ENCODE results near the gene ADAM10.

- TF ChIP-seq EP300 (IDR thresholded peaks at IDR 0.05; ENCODE audit: borderline replicate concordance in 1 of 2, low read depth in 2 of 2, low read length in 2 of 2) (no peak), CREB1 (IDR thresholded peaks at IDR 0.05) (no peak), POLR2A (IDR thresholded peaks at IDR 0.05; ENCODE audit: control extremely low read depth in 1 of 2, low read depth in 2 of 2, low read length in 2 of 2) (no peak), CTCF (IDR thresholded peaks at IDR 0.05; ENCODE audit: control extremely low read depth in 1 of 3, insufficient read depth in 1 of 3, low read depth in 1 of 3, low read length in 3 of 3) (no peak), RXRA (IDR thresholded peaks at IDR 0.05; ENCODE audit: insufficient read depth, low read depth, low read length) (no peak), SAP30 (IDR thresholded peaks at IDR 0.05; ENCODE audit: insufficient read depth, insufficient replicate concordance, low read length) (no peak), MAX (IDR thresholded peaks at IDR 0.05) (no peak), TEAD4 (IDR thresholded peaks at IDR 0.05; ENCODE audit: low read depth, low read length) (no peak), ZNF274 (IDR thresholded peaks at IDR 0.05; ENCODE audit: borderline replicate concordance, extremely low read depth, low read length) (no peak), BRCA1 (IDR thresholded peaks at IDR 0.05; ENCODE audit: low read depth, low read length) (no peak)
Measured at GRCh38 chr15:58574631-58575030, 174.9 kb downstream of the ADAM10 start.

Data from H1 (cell line).